NB4 (cell line): Measurements from ENCODE around the gene ZNF236.

Experiments
- CTCF ChIP-seq: IDR thresholded peaks from one replicate; pipeline ENCODE4 v1.5.1; 2012; ENCODE audit warnings: low read depth, low read length
- POLR2A ChIP-seq: IDR thresholded peaks from 2 replicates; pipeline ENCODE4 v1.6.1; 2011; ENCODE audit warnings: mild to moderate bottlenecking; ENCODE audit not compliant: insufficient read length; ENCODE audit errors: extremely low read depth

GRCh38 chr18:77019641-77020040 is 197.3 kb downstream of the ZNF236 start:
- TF ChIP-seq POLR2A (no peak), CTCF (no peak)
